Measurements from ENCODE around the gene FABP1. TPM values are rescaled to one million over a fixed set of nuclear protein-coding genes. Genes with fewer than 3 reads are reported as not detected.

The FABP1 gene
- total and polyA plus RNA-seq, 2 of the 8 experiments (the other 6 are each of a cell fraction or from before 2014, with no cell fraction given): 0.09 TPM; not detected in 1

DNA sequence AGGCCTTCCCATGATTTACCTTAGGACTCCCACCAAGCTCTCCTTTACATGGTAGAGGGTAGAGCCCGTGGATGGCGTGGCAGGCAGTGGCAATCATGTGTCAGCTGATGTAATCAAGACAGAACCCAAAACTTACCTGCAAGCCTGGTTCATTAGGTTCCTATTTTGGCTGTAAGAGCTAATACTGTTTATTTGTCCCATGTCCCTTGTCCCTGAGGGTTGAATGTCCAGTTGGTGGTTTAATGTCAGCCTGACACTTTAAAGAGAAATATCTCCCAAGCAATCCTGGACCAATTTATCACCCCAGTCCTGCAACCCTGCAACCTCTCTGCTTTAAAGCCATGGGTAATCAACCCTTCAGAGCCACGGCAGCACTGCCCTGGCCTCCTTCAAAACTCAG is 6.0 kb upstream of the FABP1 start:
- no peak for FAIRE-seq

More for the DNA sequence above, 6.0 kb upstream of the FABP1 start:
- H3K4me2 ChIP-seq (ENCODE audit: insufficient read depth in 1 of 2, low read depth in 2 of 2, low read length in 2 of 2): no peak overlapping the region
- H3K79me2 ChIP-seq (ENCODE audit: control insufficient read depth in 1 of 2, insufficient read depth in 2 of 2, low read length in 2 of 2): no peaks in the 10 kb centered on the region
- H3K56ac ChIP-seq (replicated peaks; ENCODE audit: insufficient read length, low read depth, low read length): no peak overlapping the region
- ChIA-PET POLR2A (ENCODE audit: partially characterized antibody) (interaction anchor here (0.9 to 1.3 kb wide), 2 partner anchors 11 to 118 kb away, joined by 3 to 5 read pairs; partner anchors contain the start of gene RNU2-63P), CTCF (ENCODE audit: partially characterized antibody) (interaction anchor here (1.3 to 4.4 kb wide), 2 partner anchors 29 to 73 kb away, joined by 3 to 22 read pairs; no protein-coding TSS in a partner anchor)
- H2AK5ac ChIP-seq (ENCODE audit: low read depth, low read length): no peak overlapping the region
- no peaks in the 10 kb centered on the region for H3K36me3 ChIP-seq (ENCODE audit: control insufficient read depth in 2 of 4, insufficient read depth in 4 of 4, low read length in 3 of 4)
- DNase-seq (ENCODE audit: low read depth in 1 of 2, low spot score in 2 of 2): no peak
- 88% methylated on average over 3 of the region's 3 CpGs; no CpG with 5 or more reads in 1 of the 2 experiments for WGBS, 2 experiments (ENCODE audit: extremely low coverage in 1 of 2, insufficient coverage in 1 of 2, insufficient read length in 1 of 2, insufficient replicate concordance in 2 of 2, low coverage in 1 of 2, low lambda C conversion rate in 2 of 2, missing lambda C conversion rate in 1 of 2)
- no peak overlapping the region for H3K14ac ChIP-seq (ENCODE audit: insufficient read length)
- H2AFZ ChIP-seq (ENCODE audit: low read length): no peak overlapping the region
- no peak overlapping the region for H3K4ac ChIP-seq (replicated peaks; ENCODE audit: insufficient read length, low read depth, low read length)
- no peak overlapping the region for H4K5ac ChIP-seq (ENCODE audit: insufficient read length, low read depth, low read length)
- no peak overlapping the region for H2BK5ac ChIP-seq (ENCODE audit: low read depth, low read length)
- no peak overlapping the region for H2BK20ac ChIP-seq (ENCODE audit: low read length)
- H3K23ac ChIP-seq (ENCODE audit: insufficient read length): no peak overlapping the region
- no peaks in the 10 kb centered on the region for H3K4me1 ChIP-seq (replicated peaks in 1 of 4; ENCODE audit: control insufficient read depth in 3 of 4, insufficient read depth in 4 of 4, low read length in 3 of 4)
- H3K79me1 ChIP-seq (ENCODE audit: low read depth, low read length): no peaks in the 10 kb centered on the region
- H2BK15ac ChIP-seq (ENCODE audit: low read length): no peak overlapping the region
- no peak overlapping the region for H4K91ac ChIP-seq (replicated peaks; ENCODE audit: insufficient read length, low read length)
- H3K9ac ChIP-seq (replicated peaks in 1 of 4; ENCODE audit: extremely low read depth in 1 of 4, low read depth in 3 of 4, low read length in 3 of 4): no peak overlapping the region
- H3K23me2 ChIP-seq (ENCODE audit: low read depth, low read length): no peaks in the 10 kb centered on the region; the same call in 1 of the 2 replicates
- no peak overlapping the region for H2BK12ac ChIP-seq (ENCODE audit: low read depth, low read length)
- H3K18ac ChIP-seq (ENCODE audit: extremely low read depth, low read length): no peak overlapping the region
- no peak overlapping the region for H2BK120ac ChIP-seq (replicated peaks; ENCODE audit: low read depth, low read length)
- H3K4me3 ChIP-seq (ENCODE audit: extremely low read depth in 1 of 4, insufficient read depth in 2 of 4, low read depth in 3 of 4, low read length in 4 of 4): no peak overlapping the region
- no peak overlapping the region for H3K27ac ChIP-seq (ENCODE audit: low read depth, low read length)
- H3K9me3 ChIP-seq (ENCODE audit: insufficient read depth in 2 of 2, low read depth in 1 of 2, low read length in 1 of 2): no peaks in the 10 kb centered on the region
- no peaks in the 10 kb centered on the region for H3K27me3 ChIP-seq (replicated peaks in 1 of 4; ENCODE audit: control insufficient read depth in 3 of 4, extremely low read depth in 1 of 4, insufficient read depth in 3 of 4, low read length in 3 of 4)
- no peak overlapping the region for H4K8ac ChIP-seq (ENCODE audit: extremely low read depth, insufficient read depth, low read length)
- H4K20me1 ChIP-seq (replicated peaks in 1 of 2; ENCODE audit: control insufficient read depth in 1 of 2, insufficient read depth in 2 of 2, low read length in 2 of 2): no peaks in the 10 kb centered on the region
- TF ChIP-seq RXRA (IDR thresholded peaks at IDR 0.05; ENCODE audit: insufficient read depth, low read depth, low read length) (no peak), SP2 (IDR thresholded peaks at IDR 0.05; ENCODE audit: low read length) (no peak), KDM4A (IDR thresholded peaks at IDR 0.05; ENCODE audit: low read depth, low read length, severe bottlenecking) (no peak), EP300 (IDR thresholded peaks at IDR 0.05; ENCODE audit: borderline replicate concordance in 1 of 2, low read depth in 2 of 2, low read length in 2 of 2) (no peak), KDM1A (IDR thresholded peaks at IDR 0.05; ENCODE audit: borderline replicate concordance, low read length) (no peak), SIX5 (IDR thresholded peaks at IDR 0.05; ENCODE audit: low read depth, low read length) (no peak), SP1 (IDR thresholded peaks at IDR 0.05; ENCODE audit: low read depth, low read length) (no peak), RAD21 (IDR thresholded peaks at IDR 0.05 in 1 of 2, conservative IDR thresholded peaks at IDR 0.05 in 1 of 2; ENCODE audit: low read depth in 2 of 2, low read length in 2 of 2) (no peak), TAF1 (IDR thresholded peaks at IDR 0.05; ENCODE audit: low read depth, low read length) (no peak), SIN3A (conservative IDR thresholded peaks at IDR 0.05 in 1 of 2, IDR thresholded peaks at IDR 0.05 in 1 of 2; ENCODE audit: low read depth in 1 of 2, low read length in 2 of 2) (no peak)
- TF ChIP-seq, protein P1, sequence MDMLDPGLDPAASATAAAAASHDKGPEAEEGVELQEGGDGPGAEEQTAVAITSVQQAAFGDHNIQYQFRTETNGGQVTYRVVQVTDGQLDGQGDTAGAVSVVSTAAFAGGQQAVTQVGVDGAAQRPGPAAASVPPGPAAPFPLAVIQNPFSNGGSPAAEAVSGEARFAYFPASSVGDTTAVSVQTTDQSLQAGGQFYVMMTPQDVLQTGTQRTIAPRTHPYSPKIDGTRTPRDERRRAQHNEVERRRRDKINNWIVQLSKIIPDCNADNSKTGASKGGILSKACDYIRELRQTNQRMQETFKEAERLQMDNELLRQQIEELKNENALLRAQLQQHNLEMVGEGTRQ (IDR thresholded peaks at IDR 0.05; ENCODE audit: low read length): no peak

Measured in H1 (cell line).